HEK293T (cell line): ENCODE measurements around the gene KMT5C.

ENCODE experiments used
- CTCF ChIA-PET: fragments of 350-600 bp; formaldehyde crosslinking; extraction: SDS; loops from one replicate; lab custom pipeline; 2021; ENCODE audit warnings: antibody characterized with exemption, inconsistent platforms; lab: Yijun Ruan, JAX
- POLR2A ChIA-PET: fragments of 350-600 bp; formaldehyde crosslinking; extraction: SDS; loops from one replicate; lab custom pipeline; 2020; ENCODE audit warnings: antibody characterized with exemption, inconsistent platforms; lab: Yijun Ruan, JAX
- DNase-seq: peaks from one replicate; pipeline ENCODE4 v3.0.0; 2012; ENCODE audit warnings: mixed read lengths; ENCODE audit errors: extremely low spot score
- ARNT ChIP-seq: fragments of 450-650 bp; IDR thresholded peaks from 2 replicates; pipeline ENCODE4 v1.6.1; 2017; ENCODE audit warnings: mild to moderate bottlenecking
- BHLHE40 ChIP-seq: fragments of 450-650 bp; IDR thresholded peaks from 2 replicates; pipeline ENCODE4 v1.6.1; 2016; ENCODE audit warnings: mild to moderate bottlenecking, moderate library complexity, borderline replicate concordance
- CTBP1 ChIP-seq: fragments of 450-650 bp; IDR thresholded peaks from 2 replicates; pipeline ENCODE4 v1.6.1; 2016; ENCODE audit warnings: borderline replicate concordance
- ELF4 ChIP-seq: fragments of 450-650 bp; IDR thresholded peaks from 2 replicates; pipeline ENCODE4 v1.6.1; 2017; ENCODE audit warnings: antibody characterized with exemption
- FOXA1 ChIP-seq: fragments of 450-650 bp; IDR thresholded peaks from 2 replicates; pipeline ENCODE4 v1.6.1; 2016; ENCODE audit warnings: mild to moderate bottlenecking
- FOXK2 ChIP-seq: fragments of 450-650 bp; IDR thresholded peaks from 2 replicates; pipeline ENCODE4 v1.6.1; 2016; ENCODE audit warnings: mild to moderate bottlenecking
- FOXM1 ChIP-seq: fragments of 450-650 bp; IDR thresholded peaks from 2 replicates; pipeline ENCODE4 v1.6.1; 2017; ENCODE audit warnings: mild to moderate bottlenecking, borderline replicate concordance
- HDGF ChIP-seq: fragments of 450-650 bp; IDR thresholded peaks from 2 replicates; pipeline ENCODE4 v1.6.1; 2017; ENCODE audit warnings: antibody characterized with exemption, borderline replicate concordance
- L3MBTL2 ChIP-seq: fragments of 450-650 bp; conservative IDR thresholded peaks from 2 replicates; pipeline ENCODE4 v1.6.1; 2016; ENCODE audit warnings: mild to moderate bottlenecking
- LEF1 ChIP-seq: fragments of 450-650 bp; IDR thresholded peaks from 2 replicates; pipeline ENCODE4 v1.6.1; 2017; ENCODE audit warnings: mild to moderate bottlenecking, borderline replicate concordance
- NFRKB ChIP-seq: fragments of 450-650 bp; IDR thresholded peaks from 2 replicates; pipeline ENCODE4 v1.6.1; 2016; ENCODE audit warnings: mild to moderate bottlenecking, moderate library complexity
- PKNOX1 ChIP-seq: fragments of 450-650 bp; IDR thresholded peaks from 2 replicates; pipeline ENCODE4 v1.6.1; 2016
- SP1 ChIP-seq: fragments of 450-650 bp; IDR thresholded peaks from 2 replicates; pipeline ENCODE4 v1.6.1; 2017
- SUZ12 ChIP-seq: fragments of 450-650 bp; IDR thresholded peaks from 2 replicates; pipeline ENCODE4 v1.6.1; 2016; ENCODE audit warnings: mild to moderate bottlenecking
- TARDBP ChIP-seq: fragments of 450-650 bp; IDR thresholded peaks from 2 replicates; pipeline ENCODE4 v1.6.1; 2016
- ZNF384 ChIP-seq: fragments of 450-650 bp; IDR thresholded peaks from 2 replicates; pipeline ENCODE4 v1.6.1; 2016

KMT5C gene

GRCh38 chr19:55341595-55342531 is 2.2 kb downstream of the KMT5C start:
- no peak for TF ChIP-seq SUZ12
- ChIA-PET POLR2A (interaction anchor here (1.4 kb wide), 2 partner anchors 11 to 66 kb away, joined by 4 to 5 read pairs; partner anchors contain the start of gene UBE2S), CTCF (no interaction called here)
- DNase-seq: no peak

GRCh38 chr19:55344444-55344843 is 4.8 kb downstream of the KMT5C start:
- DNase-seq: no peak
- TF ChIP-seq FOXM1 (no peak), CTBP1 (no peak), LEF1 (no peak), NFRKB (no peak), FOXK2 (no peak), L3MBTL2 (no peak), ARNT (no peak), SP1 (no peak), SUZ12 (no peak), FOXA1 (no peak), ZNF384 (no peak), BHLHE40 (no peak), HDGF (no peak), TARDBP (no peak), ELF4 (no peak), PKNOX1 (no peak)
- POLR2A ChIA-PET: interaction anchor here (1.3 kb wide), 1 partner anchor 25 kb away, joined by 5 read pairs; no protein-coding TSS in a partner anchor
- CTCF ChIA-PET: no interaction called here

- ChIA-PET POLR2A (no interaction called here), CTCF (no interaction called here)
- DNase-seq: no peak
- TF ChIP-seq HDGF (no peak), FOXK2 (no peak), SUZ12 (no peak)
Measured at GRCh38 chr19:55345101-55345817, 5.6 kb downstream of the KMT5C start.

GRCh38 chr19:55345818-55346724 is 6.4 kb downstream of the KMT5C start:
- POLR2A ChIA-PET: no interaction called here
- DNase-seq: no peak
- CTCF ChIA-PET: no interaction called here
- TF ChIP-seq SUZ12: no peak
- TF ChIP-seq ZNF384: no peak
- TF ChIP-seq FOXM1: no peak
- TF ChIP-seq FOXK2: no peak
- no peak for TF ChIP-seq TARDBP

DNA sequence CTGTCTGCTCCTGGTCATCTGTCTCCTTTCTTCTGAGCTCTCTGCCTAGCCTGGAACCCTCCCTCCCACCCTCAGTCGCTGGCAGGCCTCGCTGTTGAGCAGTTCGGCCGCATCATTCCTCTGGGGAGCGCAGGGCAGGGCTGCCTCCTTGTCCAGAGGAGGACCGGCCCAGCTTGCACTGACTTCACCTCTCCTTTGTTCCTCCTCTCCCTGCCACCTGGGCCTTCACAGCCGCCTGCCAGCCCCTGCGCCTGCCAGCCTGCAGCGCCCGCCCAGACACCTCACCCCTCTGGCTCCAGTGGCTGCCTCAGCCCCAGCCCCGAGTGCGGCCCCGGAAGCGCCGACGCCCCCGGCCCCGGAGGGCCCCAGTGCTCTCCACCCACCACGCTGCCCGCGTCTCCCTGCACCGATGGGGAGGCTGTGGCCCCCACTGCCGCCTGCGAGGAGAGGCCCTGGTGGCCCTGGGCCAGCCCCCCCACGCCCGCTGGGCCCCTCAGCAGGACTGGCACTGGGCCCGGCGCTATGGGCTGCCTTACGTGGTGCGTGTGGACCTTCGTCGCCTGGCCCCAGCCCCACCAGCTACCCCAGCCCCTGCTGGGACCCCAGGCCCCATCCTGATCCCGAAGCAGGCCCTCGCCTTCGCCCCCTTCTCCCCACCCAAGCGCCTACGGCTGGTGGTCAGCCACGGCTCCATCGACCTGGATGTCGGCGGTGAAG is 7.2 kb downstream of the KMT5C start:
- CTCF ChIA-PET: no interaction called here
- TF ChIP-seq ELF4: no peak
- TF ChIP-seq NFRKB: no peak
- TF ChIP-seq SUZ12: no peak
- no peak for TF ChIP-seq ARNT
- TF ChIP-seq ZNF384: no peak
- no peak for TF ChIP-seq FOXM1
- no peak for TF ChIP-seq FOXA1
- no peak for TF ChIP-seq SP1
- TF ChIP-seq HDGF: no peak
- TF ChIP-seq TARDBP: no peak
- POLR2A ChIA-PET: interaction anchor here (0.6 to 1.8 kb wide), 4 partner anchors 38 to 87 kb away, joined by 3 to 6 read pairs (median 4); partner anchors contain the start of gene UBE2S
- no peak for DNase-seq

- POLR2A ChIA-PET: interaction anchor here (0.6 to 3.7 kb wide), 5 partner anchors 9 to 88 kb away, joined by 3 to 27 read pairs (median 6); partner anchors contain the start of genes KMT5C and UBE2S
- no peak for DNase-seq
- no peak for TF ChIP-seq L3MBTL2
- CTCF ChIA-PET: no interaction called here
Measured at GRCh38 chr19:55347442-55348009, 7.8 kb downstream of the KMT5C start.
